Measurements from ENCODE around the gene TMEM178B.

The TMEM178B gene

DNA sequence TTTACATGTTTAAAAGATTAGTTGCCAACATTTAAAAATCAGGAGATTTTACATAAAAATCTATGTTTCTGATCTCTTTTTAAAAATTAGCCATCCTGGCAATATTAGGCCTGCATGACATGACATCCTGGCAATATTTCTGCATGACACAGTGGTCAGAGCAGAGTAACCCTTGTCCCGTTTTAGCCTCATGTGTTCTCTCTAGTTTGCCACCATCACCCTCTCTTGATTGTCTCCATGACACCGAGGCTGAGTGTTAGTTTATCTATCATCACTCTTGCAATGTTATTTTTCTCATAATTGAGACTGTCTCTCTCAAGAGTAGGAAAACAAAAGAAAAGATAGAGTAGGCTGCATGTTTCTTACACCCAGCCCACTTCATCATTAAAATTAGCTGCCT, 287.6 kb downstream of the TMEM178B start:
- DNase-seq (ENCODE audit: extremely low spot score): no peak
- ChIA-PET POLR2A (no interaction called here), CTCF (no interaction called here)
- TF ChIP-seq, protein P1, sequence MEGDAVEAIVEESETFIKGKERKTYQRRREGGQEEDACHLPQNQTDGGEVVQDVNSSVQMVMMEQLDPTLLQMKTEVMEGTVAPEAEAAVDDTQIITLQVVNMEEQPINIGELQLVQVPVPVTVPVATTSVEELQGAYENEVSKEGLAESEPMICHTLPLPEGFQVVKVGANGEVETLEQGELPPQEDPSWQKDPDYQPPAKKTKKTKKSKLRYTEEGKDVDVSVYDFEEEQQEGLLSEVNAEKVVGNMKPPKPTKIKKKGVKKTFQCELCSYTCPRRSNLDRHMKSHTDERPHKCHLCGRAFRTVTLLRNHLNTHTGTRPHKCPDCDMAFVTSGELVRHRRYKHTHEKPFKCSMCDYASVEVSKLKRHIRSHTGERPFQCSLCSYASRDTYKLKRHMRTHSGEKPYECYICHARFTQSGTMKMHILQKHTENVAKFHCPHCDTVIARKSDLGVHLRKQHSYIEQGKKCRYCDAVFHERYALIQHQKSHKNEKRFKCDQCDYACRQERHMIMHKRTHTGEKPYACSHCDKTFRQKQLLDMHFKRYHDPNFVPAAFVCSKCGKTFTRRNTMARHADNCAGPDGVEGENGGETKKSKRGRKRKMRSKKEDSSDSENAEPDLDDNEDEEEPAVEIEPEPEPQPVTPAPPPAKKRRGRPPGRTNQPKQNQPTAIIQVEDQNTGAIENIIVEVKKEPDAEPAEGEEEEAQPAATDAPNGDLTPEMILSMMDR (IDR thresholded peaks at IDR 0.05; ENCODE audit: control extremely low read depth, extremely low read depth, low read depth, missing control alignments): no peak

DNA sequence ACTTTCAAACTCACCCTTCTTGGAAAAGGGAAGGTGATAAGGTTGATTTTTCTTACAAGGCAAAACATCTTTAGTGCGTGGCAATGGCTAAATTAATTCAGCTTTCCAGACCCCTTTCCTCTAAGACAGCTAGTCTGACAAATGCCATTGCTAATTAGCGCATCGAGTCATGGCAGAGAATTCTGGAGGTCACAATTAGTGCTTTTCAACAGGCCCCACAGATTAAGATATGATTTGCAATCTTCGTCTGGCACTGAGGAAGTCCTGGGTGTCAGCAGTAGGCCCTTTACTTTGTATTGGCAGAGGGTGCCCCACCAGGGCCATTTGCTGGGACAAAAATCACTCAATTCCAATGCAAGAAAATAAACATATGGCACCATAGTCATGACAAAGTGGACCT, 288.1 kb downstream of the TMEM178B start:
- no peak for DNase-seq (ENCODE audit: extremely low spot score)
- POLR2A ChIA-PET: no interaction called here
- CTCF ChIA-PET: no interaction called here
- TF ChIP-seq, protein P1 (IDR thresholded peaks at IDR 0.05; ENCODE audit: control extremely low read depth, extremely low read depth, low read depth, missing control alignments): no peak

DNA sequence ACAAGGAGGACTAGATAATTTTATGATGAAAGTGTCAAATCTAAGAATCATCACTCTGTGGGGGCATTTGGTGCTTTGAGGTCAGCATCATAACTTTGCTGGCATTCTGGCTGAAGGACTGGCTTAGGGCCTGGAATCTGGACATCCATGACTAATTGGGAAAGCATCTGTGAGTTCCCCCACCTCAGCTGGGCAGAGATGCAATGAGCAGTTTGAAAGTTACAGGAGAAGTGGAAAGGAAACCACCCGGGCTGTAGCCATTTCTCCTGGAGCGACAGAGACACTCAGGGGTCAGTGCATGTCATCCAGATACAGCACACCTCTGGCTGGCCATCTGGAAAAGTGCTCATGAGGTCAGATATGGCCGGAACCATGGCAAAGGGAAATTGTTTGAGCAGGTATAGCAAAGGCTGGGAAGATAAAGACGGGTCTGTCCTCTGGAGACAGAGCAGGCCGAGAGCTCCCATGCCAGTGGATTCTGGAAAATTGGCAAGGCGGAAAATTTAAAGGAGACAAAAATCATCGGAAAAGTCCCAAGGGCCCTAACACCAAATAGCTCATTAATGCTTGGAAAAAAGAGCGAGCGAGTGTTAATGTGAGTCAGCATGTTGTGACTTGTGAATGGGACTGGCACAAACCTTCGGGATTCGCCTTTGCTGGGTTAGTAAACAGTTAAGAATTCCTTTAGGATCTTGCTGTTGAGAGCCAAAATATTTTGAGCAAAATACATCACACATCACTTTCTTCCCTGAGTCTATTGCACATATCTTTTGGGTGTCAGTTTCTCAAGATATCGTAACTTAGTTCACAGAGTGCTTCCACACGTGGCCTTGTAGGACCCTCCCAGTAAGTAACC, 288.9 kb downstream of the TMEM178B start:
- POLR2A ChIA-PET: no interaction called here
- TF ChIP-seq, protein P1 (IDR thresholded peaks at IDR 0.05; ENCODE audit: control extremely low read depth, extremely low read depth, low read depth, missing control alignments): no peak
- CTCF ChIA-PET: no interaction called here
- no peak for DNase-seq (ENCODE audit: extremely low spot score)

DNA sequence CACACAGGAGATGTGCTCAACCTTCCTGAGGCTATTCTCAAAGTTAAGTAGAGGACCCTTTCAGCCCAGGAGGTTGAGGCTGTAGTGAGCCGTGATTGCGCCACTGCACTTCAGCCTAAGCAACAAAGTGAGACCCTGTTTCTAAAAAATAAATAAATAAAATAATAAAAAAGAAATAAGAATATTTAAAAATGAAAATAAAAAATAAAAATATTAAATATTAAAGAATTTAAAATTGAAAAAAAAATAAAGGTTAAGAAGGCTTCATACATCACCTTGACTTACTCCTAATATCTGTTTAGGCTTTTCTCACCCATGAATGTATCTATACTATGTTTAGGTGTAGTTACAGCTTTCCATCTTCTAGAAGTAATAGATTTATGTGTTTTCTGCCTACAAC, 289.9 kb downstream of the TMEM178B start:
- CTCF ChIA-PET: no interaction called here
- no peak for DNase-seq (ENCODE audit: extremely low spot score)
- TF ChIP-seq, protein P1 (IDR thresholded peaks at IDR 0.05; ENCODE audit: control extremely low read depth, extremely low read depth, low read depth, missing control alignments): no peak
- POLR2A ChIA-PET: no interaction called here

DNA sequence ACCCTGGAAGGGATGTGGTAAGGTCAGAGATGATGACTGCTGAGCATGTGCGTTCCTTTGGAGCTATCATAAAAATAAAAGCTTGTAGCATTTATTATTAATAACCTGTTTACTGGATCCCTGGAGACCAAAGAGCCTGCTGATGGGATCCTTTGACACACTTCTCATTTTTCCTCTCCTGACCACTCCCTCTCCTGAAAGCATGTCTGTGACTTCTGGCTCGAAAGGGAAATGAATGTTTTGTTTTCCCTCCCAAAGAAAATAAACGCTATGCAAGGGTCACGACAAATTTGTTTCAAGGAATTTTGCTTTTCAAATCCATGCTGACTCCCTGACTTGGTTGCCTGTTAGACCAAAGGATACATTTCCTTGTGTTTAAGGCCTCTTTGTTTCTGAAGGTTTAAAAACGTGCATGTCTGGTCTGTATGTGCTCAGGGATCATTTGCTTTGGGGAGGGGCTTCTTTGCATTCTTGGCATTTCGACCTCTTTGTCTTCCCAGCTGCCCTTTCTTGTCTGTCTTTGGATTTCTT, 292.3 kb downstream of the TMEM178B start:
- TF ChIP-seq, protein P1 (IDR thresholded peaks at IDR 0.05; ENCODE audit: control extremely low read depth, extremely low read depth, low read depth, missing control alignments): no peak
- ChIA-PET POLR2A (no interaction called here), CTCF (no interaction called here)
- DNase-seq (ENCODE audit: extremely low spot score): no peak

DNA sequence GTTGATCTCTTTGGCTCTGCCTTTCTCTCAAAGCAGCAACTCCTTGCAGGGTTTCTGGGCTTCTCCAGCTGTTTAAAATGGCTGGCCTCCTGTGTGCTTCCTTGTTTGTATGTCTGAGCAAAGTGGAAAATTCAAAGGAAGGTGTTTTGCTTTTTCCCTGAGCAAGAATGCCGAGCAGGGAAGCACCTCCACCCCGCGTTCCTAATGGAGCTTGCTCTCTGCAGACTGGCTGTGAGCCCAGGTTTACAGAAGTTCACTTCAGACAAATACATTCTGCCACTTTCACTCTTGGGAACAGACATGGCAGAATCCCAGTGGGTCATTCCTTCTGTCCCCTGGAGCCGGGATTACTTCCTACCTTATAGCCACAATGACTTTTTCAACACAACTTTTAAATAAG, 295.6 kb downstream of the TMEM178B start:
- POLR2A ChIA-PET: no interaction called here
- CTCF ChIA-PET: interaction anchor here (1.5 kb wide), 1 partner anchor 67 kb away, joined by 4 read pairs; no protein-coding TSS in a partner anchor
- no peak for DNase-seq (ENCODE audit: extremely low spot score)
- TF ChIP-seq, protein P1 (IDR thresholded peaks at IDR 0.05; ENCODE audit: control extremely low read depth, extremely low read depth, low read depth, missing control alignments): no peak
